NCI-H2029 (cell line): ENCODE data around the gene POLG2.
"Not testable (repeated sequence)": the region's sequence is repeated elsewhere in the genome, so short reads cannot be mapped to it uniquely, and the experiment has no call there.

Experiments
- DNase-seq: peaks from one replicate; lab custom pipeline; 2025; lab: John Stamatoyannopoulos, UW

The POLG2 gene

DNA sequence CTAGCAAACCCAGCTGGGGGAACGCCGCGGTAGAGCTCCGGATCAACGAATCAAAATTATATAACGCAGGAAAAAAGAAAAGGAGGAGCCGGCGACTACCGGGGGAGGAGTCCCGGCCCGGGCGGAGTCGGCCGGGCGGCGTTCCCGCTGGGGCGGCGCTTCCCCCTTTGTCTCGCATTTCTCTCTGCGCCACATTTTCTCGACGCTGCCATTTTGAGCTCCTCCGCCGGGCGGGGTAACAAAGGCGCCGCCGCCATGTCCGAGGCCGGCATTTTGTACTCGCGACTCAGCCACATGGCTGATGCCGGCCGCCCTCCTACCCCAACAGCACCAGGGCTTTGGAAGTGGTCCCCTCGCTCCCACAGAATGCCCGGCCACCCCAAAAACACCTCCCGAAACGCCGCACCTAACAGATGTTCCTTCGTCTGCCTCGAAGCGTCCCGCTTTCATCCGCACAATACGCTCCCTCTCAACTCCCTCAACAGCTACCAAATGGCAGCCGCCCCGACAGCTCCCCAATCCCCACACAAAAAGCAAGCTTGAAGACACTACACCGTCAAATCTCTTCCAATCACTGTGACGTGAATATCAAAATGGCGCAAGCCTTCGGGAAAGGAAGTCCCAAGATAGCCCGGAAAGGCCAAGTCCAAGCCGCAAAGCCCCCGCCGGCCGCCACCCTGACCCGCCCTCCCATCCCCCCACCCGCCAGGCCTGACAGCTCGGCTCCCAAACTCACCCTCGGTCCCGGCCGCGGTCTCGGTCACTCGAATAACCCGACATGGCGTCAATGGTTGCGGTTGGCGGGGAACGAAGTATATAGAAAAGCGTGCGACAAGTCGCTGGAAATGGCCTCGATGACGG lies 8.7 kb upstream of the POLG2 start:
- DNase-seq, result peak; percentile 66

DNA sequence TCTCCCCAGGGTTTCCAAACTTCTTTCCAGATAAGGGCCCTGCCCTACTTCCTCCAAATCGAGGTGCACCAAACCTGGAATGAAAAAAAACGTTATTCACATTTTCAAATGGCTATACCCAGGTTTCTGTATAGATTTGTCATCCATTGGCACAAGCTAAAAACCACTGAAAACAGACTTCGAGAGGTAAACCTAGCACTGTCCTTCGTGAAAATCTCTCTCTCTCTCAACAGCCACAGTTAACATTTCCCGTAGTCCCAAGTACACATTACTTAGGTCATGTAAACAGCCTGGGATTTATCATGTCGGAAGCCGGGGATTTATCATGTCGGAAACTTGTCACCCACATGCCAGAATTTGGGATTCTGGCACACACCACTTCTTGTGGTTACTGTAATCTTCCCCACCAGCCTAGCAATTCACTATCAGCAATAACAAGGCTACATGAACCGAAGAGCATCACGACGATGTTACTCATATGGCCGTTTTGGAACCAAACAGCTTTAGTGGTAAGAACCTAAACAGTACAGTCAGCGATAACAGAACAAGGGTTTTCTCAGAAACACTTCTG lies 8.0 kb upstream of the POLG2 start:
- DNase-seq, result no peak

DNA sequence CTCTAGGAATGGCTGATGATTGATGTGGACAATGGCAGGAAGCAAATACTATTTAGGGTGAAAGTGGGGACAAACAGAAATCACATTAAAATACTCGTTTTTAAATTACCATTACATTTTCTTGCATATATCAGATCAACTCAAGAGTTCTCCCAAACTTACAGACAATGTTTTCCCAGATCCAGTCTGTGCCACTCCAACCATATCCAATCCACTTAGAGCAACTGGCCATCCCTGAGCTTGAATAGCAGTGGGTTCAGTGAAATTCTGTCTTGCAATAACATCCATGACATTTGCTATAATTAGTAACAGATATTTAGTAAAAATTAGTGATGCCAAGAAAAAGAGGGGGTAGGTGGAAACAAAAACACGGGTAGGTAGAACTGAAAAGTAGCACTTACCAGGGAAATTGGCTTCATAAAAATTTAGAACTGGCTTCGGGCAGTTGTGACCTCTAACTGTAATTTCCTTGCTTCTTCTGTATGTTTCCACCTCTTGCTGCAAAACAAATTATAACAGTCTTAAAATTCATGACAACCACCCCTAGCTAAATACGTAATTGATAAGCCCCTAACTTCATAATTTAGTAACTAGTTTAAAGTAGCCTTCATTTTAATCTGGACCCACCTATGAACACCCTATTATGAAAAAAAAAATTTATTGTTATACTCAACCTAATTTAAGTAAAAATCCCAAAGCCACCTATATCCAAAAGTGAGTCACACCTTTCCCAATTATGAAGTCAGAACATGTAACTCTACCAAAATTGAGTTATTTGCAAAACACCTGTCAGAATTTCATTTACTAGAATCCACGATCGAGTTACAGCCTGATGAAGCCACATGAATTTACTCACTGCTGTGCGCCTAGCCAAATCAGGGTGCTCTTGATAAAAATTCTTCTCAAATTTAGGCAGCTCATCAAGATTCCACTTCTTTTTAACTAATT lies 7.2 kb upstream of the POLG2 start:
- no peak for DNase-seq

DNA sequence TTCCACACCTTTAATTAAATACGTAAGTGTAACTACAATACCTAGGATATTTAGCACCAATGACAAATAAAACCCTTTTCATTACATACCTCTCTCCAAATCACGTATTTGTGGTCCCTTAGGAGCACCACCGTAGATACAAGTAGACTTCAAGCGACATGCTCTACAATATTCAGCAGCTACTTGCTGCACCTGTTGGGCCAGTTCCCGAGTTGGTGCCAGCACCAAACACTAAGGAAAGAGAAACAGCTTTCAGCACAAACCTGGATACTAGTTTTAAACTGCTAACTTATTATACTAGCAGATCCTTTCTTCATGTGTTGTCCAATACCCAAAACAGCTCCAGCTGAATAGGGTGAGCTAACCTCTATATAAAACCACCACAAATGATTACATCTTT lies 6.5 kb upstream of the POLG2 start:
- no peak for DNase-seq

DNA sequence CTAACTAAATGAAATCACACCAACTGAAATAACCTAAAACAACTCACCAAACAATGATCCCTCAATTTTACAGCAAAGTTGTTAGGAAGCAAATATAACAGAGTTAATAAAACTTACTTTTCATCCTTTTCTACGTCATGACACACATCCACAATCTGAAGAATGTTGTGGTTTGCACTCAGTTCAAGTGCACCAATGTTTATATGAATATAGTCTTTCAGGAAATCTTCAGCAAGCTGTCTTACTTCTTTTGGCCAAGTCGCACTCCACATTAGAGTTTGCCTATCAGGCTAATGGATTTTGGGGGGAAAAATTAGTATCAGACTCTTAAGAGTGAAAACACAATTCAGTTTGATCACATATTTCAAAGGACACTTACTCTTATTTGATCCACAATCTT lies 6.0 kb upstream of the POLG2 start:
- DNase-seq, result no peak

DNA sequence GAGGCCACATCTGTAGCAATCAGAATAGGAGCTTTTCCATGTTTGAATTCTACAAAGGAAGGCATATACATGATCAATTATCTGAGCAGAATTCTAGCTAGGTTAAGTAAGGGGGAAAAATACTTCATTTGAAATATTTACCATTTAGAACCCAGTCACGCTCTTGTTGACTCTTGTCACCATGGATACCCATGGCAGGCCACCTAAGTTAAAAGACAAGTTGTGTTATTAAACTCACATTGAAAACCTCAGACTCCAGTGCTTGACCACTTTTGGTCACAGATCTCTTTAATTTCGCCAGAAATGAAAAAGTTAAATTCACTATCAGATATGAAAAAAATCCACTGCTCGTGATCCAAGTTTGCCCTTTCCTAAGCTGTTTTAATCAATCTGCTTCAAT lies 5.2 kb upstream of the POLG2 start:
- no peak for DNase-seq

DNA sequence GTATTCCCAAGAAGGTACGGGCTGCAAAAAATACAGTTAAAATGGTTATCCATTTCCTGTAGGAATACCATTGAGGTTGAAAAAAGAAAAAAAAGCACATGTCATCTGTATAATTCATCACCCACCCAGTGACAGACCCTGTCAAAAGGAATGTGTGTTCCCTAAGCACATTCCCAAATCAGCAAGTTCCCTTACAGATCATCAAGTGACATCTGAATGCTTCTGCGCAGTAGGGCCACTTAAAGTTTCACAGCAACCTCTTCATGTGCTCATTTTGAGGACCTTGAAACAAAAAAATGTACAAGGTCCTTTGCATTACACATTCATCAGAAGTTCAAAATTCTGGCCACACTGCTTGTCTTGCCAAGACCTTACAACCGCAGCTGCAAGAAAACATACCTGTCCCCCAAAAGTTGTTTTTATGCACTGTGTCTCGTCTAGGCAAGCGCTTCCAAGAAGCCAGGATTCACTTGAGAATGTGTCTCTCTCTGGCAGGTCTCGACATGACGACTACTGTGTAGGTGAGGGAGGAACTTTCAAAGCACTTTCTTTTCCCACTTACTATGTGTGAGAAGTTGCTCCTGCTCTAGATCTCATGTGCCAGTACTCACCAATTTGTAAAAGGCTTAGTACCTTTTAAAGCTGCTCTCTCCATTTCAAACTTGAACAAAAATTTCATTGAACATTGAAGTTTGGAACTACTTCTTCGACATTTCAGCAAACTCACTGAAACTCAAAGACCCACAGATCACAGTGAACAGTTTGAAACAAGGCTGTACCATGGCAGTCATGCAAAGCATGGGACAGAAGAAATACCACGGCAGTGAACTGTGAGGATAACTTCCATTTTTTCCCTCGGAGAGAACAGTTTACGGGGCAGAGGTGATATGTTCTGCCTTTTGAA lies 4.3 kb upstream of the POLG2 start:
- no peak for DNase-seq

DNA sequence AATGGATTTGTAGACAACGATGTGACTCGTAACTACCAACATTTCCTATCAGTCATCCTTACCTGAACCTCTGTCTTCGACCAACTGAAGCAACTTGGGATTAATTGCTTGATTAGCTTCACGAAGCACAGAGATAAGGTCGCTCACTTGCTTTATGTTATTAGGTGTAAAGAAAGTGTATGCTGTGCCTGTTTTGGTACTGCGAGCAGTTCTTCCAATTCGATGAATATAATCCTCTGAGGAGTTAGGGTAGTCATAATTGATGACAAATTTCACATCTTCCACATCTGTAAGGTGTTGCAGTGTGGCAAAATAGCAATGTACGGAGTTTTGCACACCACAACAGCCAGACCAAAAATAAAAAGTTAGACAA lies 3.6 kb upstream of the POLG2 start:
- no peak for DNase-seq

DNA sequence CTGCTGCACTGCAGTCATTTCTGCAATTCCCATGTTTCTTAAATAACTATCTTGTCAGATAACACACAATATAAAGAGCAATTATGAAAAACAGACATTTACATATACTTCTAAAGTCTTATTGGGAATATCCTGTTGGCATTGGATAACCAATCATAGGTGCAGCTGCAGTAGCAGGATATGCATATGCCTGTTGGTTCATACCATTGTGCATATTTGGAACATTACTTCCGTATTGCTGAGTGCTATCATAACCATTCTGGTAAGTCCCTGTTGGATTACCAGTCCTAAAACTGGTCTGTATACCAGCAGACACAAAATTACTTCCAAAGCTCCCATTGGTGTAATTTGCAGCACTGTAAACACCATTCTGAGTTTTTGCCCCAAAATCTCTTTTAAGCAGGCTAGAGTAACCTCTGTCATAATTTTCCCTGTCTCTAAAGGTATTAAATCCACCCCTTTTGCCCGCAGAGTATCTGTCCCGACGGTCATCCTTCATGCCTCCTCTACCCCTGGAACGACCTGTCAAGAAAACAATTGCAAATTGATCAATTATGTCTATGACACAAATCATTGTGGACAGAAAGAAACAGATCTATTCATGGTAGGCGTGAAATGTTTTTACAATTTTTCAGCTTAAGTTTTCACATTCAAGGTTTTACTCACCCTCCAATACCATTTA lies 3.1 kb upstream of the POLG2 start:
- DNase-seq, result no peak

DNA sequence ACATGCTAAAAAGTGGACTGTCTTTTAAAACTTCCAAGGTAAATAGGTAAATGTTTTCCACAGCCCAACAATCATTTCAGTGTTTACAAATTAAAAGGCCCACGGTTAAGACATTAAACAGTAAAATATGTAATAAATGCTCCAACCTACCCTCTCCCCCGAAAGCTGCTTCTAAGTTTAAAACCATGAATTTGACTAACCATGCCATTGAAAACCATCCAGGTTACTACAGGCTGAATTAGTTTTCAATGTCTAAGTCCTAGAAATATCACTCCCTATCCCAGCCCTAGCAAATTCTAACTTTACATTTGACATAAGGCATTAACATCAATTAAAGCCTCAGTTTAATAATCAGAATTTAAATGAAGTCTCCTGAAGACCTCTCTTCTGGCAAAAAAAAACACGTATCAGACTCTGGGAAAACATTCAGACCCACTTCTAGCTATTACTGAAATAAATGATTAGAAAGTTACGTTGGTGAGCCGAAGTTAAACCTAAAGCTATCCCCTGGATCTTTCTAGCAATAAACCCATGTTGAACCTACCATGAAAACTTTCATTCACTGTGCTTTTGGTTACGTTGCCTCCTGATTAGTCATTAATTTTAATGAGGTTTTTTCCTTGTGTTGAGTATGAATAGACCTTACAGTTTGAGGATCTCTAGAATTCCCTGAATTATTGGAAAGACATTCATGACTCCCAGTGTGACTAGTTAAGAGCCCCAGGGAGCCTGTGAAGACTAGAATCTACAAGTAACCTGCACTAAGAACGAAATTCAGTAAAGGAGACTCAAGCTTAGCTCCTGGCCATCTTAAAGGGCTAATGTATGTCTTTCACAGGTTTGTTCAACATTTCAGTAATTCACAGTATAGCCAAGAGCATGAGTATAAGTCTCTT lies 1.7 kb upstream of the POLG2 start:
- no peak for DNase-seq

DNA sequence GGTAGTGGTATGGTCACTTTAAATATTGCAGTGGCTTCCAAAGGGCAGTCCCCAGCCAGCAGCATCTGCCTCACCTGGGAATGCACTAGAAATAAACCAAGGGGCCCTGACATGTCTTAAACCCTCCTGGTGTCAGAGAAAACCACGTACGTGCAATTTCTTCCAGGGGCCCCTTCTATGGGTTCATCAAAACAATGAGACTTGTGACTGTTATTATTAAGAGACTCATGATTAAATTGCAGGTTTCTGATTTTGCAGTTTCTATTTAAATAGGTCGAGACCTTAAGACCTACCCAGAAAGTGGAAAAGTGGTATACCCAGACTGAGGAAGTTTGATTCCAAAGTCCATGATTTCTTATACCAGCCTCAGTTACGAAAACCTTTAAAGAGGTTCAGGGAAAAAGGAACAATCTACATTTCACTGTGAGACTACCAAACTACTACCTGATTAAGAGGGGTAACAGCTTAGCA lies 746 bp upstream of the POLG2 start:
- no peak for DNase-seq

DNA sequence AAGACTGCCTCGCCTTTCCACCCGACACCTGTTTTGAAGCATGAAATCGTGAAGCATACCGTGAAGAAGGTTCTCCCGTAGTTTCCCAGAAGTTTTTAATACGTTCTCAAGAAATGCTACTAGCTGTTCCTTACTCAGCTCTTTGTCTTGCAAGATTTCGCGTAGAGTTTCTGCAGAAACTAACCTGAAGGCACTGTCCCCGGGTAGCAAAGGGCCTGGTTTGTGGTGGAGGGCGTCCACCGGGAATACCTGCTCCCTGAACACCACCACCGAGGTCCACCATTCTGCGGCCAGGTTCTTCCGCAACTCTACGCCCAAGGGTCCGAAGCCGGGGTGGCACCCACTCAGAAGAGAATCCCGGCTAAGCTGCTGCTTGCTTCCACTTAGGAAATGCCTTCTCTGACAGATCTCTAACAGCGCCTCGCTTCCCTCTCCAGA lies 487 bp downstream of the POLG2 start:
- no peak for DNase-seq

DNA sequence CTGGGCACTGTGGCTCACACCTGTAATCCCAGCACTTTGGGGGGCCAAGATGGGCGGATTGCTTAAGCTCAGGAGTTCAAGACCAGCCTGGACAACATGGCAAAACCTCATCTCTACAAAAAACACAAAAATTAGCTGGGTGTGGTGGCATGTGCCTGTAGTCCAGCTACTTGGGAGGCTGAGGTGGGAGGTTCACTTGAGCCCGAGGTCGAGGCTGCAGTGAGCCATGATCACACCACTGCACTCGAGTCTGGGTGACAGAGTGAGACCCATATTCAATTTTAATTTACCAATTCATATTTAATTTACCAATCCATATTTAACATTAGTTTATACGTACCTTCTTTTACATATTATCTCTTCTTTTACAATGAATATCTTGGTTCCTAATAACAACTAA lies 1.6 kb downstream of the POLG2 start:
- not testable (repeated sequence) for DNase-seq

DNA sequence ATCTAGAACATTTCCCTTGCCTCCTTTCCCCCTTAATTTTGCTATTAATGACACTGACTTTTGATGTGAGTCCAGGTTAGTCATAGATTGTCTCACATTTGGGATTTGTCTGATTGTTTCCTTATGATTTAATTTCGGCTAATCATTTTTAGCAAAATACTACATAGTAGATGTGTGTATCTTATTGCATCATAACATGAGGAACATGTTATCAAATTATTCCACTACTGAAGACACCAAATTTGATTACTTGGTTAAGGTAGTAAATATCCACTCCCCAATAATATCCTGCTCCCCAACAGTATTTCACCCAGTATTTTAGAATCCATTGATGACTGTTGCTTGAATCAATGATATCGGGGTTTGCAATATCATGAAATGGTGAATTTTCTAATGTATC lies 2.7 kb downstream of the POLG2 start:
- DNase-seq, result no peak

DNA sequence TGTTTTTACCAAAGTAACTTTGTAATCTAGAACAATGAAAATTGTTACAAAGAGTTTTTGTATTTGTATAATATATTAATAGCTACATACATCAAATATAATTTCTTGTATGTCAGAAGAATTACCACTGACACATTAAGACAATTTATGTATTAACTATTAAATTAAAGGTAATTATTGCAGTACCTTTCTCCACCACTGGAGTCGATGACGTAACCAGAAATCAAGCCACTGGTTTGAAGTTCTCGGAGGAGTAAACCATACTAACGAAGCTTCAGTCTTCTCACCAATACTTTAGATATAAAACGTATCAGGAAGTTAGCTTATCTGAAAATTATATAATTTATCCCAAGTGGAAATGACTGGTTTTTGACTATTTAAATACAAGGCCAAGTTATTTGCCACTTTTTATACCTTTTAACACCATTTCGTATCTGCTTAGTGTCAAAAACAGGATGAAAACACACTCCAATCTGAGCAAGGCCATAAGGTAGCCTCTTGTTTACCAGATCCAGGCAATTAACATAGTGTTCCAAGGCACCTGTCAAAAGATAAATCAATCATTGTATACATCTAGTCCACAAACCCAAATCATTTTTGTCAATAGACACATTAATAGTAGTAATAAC lies 4.3 kb downstream of the POLG2 start:
- DNase-seq, result no peak

DNA sequence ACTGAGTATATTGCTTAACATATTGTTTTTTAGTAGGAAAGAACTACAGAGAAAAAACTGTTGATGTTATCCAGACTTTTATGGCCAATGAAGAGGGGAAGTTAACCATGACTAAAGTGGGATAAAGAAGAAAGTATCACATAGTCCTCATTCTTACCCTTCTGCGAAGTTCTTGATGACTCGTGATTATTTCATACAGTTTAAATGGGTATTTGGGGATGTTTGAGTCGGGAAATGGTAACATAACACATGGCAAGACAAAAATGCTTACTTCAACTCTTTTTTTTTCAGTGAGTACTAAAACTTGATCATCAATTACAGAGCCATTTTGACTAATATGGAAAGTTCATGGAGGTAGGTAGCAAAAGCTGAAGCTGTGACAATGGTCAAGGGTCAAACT lies 4.9 kb downstream of the POLG2 start:
- DNase-seq, result no peak

DNA sequence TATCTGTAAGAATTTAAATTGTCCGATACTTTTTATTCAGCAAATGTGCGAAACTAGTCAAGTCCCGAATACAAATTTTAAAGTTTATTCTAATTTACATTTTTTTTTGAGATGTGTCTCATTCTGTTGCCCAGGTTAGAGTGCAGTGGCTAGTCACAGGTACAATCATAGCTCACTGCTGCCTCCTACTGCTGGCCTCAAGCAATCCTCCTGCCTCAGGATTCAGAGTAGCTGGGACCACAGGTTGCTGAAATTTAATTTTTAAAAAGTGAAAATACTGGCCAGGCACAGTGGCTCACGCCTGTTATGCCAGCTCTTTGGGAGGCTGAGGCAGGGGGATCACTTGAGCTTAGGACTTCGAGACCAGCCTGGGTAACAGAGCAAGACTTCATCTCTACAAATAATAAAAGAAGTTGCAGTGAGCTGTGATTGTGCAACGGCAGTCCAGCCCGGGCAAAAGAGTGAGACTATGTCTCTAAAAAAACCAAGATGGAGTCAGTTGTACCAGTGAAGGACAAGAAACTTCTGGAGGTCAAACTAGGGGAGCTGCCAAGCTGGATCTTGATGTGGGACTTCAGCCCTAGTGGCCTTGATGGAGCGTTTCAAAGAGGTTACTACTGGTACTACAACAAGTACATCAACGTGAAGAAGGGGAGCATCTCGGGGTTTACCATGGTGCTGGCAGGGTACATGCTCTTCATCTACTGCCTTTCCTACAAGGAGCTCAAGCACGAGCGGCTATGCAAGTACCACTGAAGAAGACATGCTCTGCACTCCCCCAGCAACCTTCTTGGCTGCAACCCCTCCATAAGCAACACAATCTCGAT lies 5.6 kb downstream of the POLG2 start:
- DNase-seq, result no peak

DNA sequence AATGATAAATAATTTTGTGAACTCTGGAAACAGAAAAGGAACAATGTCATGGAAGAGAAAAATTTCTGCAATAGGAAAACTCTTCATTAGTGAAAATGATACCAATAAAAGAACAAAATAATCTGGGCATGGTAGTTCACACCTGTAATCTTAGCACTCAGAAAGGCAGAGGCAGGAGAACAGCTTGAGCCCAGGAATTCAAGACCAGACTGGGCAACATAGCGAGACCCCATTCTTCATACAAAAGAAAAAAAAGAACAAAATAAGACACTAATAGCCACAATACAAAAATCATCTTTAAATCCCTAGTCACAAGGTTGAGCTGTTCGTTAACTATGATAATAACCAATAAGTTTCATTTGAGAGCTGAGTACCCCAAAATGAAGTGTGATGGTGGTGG lies 8.6 kb downstream of the POLG2 start:
- DNase-seq, result no peak

DNA sequence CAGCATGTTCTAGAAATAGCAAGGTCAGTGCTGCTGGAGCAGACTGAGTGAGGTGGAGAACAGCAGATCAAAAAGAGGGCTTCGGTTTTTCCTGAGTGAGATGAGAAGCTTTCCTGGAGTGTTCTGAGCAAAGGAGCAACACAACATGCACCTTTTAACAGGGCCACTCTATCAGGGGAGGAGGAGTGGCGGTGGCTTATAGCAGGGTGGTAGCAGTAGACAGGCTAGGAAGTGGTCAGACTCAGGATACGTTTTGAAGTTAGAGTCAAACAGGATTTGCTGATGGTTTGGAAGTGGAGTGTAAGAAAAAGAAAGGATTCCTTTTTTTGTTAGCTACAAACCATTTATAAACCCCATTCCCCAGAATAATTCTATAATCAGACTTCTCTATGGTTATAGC lies 12.5 kb downstream of the POLG2 start:
- no peak for DNase-seq
